Stimulated activated CD4-positive, alpha-beta T cell treated with anti-CD3 and anti-CD28 coated beads, TNF-alpha, amount 100 ng/mL, for 24 hours (primary cell): ENCODE data around the gene TOLLIP.
"Not testable (repeated sequence)": the region's sequence is repeated elsewhere in the genome, so short reads cannot be mapped to it uniquely, and the experiment has no call there.

Experiments
- DNase-seq, 3 experiments: peaks; one replicate each; pipeline ENCODE4 v3.0.0-alpha.2; 2020; ENCODE audit warnings: low read depth in 3 of 3

Gene TOLLIP

DNA sequence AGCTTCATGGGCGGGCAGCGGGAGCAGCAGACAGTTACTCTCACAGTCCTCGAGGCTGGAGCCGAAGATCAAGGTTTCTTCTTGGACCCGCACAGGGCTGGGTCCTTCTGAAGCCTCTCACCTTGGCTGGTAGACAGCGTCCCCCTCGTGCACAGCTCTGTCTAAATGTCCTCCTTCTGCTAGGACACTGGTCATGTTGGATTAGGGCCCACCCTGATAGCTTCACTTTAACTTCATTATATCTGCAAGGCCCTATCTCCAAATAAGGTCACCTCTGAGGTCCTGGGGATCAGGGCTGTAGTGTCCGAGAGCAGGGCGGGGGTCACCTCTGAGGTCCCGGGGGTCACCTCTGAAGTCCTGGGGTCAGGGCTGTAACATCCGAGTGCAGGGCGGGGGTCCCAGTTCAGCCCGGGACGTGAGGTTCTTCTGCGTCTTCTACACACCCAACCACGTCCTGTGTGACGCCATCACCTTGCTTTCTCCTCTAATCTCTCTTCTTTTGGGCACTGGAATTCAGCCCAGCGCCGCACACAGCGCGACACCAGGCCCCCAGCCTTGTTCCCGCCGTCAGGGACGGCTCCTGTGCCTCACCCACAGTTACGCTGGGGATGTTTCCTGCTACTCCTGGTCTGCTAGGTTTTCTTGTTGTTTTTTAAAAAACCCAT, 34.1 kb upstream of the TOLLIP start:
- no peak for DNase-seq

DNA sequence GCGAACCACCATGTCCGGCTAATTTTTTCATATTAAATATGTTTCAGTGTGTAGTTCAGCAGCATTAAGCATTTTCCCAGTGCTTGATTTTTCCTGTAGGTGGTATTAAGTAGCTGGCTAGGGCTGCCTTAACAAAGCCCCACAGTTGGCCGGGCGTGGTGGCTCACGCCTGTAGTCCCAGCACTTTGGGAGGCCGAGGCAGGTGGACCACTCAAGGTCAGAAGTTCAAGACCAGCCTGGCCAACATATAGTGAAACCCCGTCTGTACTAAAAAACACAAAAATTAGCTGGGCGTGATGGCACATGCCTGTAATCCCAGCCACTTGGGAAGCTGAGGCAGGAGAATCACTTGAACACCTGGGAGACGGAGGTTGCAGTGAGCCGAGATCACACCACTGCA, 33.5 kb upstream of the TOLLIP start:
- DNase-seq, result no peak

DNA sequence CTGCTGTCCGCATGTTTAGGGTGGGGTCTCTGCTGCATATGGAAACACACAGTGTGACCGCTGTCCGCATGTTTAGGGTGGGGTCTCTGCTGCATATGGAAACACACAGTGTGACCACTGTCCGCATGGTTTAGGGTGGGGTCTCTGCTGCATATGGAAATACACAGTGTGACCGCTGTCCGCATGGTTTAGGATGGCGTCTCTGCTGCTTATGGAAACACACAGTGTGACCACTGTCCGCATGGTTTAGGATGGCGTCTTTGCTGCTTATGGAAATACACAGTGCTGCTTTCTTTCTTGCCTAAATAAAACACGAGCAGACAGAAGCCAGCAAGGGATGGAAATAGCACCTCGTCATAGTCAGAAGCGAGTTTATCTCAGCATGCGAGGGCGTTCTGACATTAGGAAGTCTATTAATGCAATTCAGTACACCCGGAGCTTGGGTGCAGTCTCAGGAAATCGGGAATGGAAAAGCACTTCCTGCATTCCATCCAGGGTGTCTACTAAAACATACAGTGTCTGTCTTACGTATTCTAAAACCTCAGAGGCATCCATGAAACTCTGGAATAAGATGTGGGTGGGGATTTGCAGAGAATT, 32.6 kb upstream of the TOLLIP start:
- DNase-seq, result no peak

DNA sequence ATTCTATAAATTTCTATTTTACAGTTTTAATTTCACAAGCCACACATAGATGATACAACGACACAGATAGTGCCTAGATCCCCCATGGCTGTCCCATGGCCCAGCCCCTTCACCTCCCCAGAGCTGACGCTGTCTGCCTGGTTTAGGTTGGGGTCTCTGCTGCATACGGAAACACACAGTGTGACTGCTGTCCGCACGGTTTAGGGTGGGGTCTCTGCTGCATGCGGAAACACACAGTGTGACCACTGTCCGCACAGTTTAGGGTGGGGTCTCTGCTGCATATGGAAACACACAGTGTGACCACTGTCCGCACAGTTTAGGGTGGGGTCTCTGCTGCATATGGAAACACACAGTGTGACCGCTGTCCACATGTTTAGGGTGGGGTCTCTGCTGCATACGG, 31.8 kb upstream of the TOLLIP start:
- not testable (repeated sequence) for DNase-seq

DNA sequence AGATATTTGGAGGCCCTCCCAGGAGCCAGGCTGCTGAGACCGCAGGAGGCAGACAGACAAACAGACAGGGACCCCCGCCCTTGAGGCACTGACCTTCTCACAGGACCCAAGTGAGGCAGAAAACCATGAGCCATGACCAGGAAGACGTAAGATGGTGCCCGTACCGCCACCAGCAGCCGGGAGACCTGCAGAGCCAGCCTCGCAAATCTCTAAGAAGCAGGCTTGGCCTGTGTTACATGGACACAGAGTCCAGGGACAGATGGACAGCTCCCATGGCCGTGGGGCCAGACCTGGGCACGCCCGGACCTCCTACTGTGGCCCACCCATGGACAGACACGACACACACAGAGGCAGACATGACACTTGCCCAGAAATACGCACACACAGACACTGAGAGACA, 30.7 kb upstream of the TOLLIP start:
- no peak for DNase-seq

DNA sequence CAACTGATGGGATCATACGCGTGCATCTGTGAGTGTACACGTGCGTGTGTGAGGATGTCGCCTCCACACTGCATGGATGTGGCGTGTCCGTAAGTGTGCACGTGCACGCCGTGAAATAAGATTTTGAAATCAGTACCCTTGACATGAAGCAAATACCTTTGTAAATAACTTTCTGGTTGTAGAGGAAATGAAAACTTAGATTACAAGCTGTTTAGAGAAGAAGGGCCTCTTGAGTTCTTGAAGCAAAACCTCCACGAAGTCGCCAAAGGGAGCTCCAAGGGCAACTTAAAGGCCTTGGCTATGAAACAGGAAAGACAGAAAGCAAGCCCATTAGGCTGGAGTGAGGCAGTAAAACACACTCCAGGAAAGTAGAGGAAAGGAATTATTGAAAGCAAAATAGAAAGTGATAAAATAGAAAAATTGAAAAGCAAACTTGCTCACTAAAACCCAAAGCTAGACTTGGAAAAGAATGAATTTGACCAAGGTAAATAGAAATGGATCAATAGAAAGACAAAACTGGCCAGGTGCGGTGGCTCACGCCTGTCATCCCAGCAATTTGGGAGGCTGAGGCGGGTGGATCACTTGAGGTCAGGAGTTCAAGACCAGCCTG, 29.7 kb upstream of the TOLLIP start:
- DNase-seq, result no peak

DNA sequence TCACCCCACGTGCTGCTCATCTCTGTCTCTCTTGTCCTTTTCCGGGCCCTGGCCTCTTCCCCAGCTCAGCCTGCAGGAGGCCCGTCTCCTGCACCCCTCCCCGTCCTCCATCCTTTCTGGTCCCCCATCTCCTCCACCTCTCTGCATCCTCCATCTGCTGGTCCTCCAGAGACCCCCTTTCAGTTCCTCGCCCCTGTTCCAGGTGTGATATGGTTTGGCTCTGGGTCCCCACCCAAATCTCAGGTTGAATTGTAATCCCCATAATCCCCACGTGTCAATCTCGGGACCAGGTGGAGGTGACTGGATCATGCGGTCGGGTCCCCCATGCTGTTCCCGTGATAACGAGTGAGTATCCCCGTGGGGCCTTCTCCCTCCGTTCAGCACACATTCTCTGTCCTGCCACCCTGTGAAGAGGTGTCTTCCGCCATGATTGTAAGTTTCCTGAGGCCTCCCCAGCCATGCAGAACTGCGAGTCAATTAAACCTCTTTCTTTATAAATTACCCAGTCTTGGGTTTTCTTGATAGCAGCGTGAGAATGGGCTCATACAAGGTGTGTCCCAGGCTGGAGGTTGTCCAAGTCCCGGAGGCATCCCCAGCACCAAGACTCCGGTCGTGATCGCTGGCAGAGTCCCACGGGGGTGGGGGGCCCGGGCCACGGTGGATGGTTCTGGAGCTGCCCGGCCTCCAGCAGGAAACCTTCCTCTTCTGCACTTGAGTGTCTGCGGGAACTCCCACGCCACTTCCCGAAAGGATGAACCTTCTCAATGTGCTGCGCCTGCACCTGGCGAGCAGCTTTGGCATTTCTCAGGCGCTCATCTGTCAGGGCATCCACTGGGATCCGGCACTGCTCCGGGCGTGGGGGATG, 29.0 kb upstream of the TOLLIP start:
- DNase-seq, result no peak

DNA sequence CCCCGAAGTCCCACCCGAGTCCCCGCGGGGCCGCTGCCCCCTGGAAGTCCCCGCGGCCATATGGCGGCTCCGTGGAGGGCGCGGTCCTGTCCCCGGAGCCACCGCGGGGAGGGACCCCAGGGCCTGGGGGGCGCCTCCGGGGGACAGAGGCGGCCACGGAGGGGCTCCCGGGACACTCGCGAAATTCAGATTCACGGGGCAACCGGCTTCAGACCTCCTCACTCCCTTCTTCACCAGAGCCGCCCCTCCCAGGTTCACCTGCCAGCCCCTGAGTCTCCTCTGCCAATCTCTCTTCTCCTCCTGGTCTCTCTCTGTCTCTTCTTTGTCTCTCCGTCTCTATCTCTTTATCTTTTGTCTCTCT, 28.2 kb upstream of the TOLLIP start:
- no peak for DNase-seq

DNA sequence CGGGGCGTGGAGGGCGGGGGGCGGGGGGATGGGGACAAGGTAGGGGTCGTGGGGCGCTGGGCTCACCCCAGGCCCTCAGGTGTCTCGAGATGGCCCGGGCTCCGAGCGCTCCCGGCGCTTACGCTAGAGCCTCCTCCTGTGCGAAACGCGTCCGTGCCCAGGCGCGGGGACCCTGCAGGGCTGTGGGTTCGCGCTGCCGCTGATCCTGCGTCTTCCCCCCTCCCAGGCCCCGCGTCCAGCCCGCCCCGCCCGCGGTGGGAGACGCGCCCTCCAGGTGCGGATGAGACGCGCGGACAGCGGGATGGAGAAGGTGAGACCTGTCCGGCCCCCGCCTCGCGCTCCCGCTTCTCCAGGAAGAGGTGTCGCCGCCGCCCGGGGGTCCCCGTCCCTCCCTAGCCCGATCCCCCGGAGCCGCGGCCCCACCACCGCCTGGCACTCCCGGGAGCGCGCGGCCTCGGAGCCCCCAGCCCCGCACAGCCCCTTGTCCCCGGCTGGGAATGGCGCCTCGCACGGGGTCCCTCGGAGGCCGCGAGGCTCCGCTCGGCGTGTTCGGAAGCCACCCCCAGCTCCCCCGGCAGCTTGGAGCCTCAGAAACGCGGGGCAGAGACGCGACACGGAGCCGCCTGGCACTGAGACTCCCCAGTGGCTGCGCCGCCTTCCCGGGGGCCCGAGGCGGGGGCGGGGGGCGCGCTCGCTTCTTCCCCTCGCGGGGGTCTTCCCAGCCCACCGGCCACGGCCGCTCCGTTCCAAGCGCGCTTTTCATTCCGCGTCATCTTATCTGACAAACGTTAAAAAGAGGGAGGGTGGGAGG, 27.6 kb upstream of the TOLLIP start:
- DNase-seq, result peak in 1 of 3 experiments; percentile 26

DNA sequence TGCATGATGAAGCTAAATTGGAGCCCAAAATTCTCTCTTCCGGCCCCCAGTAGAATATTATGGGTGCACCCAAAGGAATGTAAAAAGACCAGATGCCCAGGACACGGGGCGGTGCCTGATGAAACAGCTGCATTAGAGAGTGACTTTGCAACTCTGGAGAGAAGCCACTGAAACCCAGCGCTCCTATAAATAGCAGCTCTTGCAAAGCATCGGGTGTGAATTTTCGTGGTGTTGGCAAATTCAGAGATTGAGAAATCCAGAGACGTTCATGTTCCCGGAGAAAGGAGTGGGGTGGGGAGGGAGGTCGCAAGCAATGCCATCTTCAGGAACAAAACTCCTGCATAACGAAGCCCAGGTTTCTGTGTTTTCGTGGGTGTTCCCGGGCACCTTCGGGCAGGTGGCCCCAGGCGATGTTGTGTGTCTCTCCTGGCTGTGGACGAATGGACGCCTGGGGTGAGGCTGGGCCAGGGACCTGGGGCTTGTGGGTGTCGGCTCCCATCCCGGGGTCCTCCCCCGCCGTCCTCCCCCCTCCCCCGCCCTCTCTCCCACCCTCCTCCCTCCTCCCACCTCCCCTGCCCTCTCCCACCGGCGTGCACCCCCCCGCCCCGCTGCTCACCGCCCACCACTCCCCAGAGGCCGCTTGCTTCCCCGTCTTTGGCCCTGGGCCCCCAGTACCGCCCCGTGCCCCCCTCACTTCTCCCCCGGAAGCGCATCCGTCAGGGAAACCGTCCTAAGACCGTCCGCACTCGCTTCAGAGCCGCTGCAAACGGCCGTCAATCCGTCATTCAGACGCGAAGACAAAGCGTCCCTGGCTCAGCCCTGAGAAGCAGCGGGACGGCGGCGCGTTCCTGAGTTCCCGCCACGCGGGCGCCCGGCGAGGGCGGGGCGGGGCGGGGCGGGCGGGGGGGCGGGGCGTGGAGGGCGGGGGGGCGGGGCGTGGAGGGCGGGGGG, 26.7 kb upstream of the TOLLIP start:
- peak in 1 of 3 experiments; percentile 41 for DNase-seq

DNA sequence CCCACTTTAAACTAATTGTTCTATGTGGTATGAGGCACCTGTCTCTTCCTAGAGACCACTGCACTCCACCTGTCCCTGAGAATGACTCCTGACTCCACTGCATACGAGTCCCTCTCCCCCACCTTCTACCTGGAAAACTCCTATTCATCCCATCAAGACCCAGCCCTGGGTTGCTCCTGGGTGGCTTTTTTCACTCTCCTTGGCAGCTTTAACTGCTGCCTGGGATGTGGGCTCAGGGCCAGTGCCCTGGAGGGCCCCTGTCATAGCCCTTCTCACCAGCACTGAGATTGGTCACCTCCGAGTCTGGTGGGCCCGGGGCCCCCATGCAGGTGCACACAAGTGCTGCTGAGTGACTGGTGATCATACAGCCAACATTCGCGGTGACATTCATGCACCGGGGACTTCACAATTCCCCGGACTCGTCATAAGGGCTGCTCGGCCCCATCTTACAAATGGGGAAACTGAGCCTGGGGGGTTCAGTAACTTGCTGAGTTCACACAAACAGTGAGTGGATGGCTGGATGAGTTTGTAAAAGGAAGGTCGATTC, 25.9 kb upstream of the TOLLIP start:
- no peak for DNase-seq

DNA sequence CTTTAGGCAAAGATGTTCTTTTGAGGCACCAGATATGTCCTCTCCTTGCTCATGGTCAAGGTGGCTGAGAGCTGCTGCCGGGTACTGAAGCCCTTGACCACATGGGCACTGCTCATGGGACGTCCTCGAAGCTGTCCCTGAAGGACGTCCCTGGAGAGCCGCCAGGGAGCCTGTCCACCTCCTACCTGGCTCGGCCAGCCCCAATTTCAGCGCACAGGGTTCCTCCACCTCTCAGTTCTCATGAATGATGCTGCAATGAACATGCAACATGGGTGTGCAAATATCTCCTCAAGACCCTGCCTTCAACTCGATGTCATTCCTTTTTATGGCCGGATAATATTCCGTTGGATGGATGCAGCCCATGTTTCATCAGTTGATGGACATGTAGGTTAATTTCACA, 24.4 kb upstream of the TOLLIP start:
- DNase-seq, result no peak

DNA sequence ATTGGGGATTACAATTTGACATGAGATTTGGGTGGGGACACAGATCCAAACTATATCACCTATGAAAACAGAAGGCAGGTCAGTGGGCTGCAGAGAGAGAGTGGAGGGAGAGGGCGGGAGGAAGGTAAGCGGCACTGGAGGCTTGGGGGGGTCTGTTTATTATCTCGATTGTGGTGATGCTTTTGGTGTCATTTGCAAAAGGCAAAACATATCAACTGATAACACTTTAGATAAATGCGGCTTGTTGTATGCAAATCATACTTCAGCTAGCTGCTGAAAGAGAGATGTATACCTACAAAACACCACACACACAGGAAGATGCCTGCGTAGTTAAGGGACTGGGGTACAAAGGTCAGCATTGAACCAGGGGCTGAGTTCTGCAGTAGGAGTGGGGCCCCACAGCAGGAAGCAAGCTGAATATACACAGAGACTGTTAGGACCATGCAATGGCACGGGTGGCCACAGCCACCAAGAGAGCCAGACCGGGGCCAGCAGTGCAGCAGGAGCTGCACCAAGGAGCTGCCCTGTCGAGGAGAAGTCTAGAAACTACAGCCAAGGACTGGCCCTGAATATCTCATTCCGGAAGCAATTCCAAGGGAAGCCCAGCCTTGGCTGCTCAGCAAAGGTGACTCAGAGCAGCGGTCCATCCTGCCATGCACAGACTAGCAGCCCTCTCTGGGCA, 23.8 kb upstream of the TOLLIP start:
- no peak for DNase-seq

DNA sequence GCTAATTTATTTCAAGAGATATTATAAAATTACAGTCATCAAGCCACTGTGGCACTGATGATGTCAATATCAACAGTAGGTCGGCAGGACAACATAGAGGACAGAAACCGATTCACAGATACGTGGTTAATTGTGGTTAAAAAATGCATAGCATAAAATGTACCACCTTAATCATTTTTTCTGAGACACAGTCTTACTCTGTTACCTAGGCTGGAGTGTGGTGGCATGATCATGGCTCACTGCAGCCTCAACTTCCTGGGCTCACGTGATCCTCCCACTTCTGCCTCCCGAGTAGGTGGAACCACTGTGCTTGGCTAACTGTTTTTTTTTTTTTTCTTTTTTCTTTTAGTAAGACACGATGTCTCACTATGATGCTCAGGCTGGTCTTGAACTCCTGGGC, 21.0 kb upstream of the TOLLIP start:
- DNase-seq, result no peak

DNA sequence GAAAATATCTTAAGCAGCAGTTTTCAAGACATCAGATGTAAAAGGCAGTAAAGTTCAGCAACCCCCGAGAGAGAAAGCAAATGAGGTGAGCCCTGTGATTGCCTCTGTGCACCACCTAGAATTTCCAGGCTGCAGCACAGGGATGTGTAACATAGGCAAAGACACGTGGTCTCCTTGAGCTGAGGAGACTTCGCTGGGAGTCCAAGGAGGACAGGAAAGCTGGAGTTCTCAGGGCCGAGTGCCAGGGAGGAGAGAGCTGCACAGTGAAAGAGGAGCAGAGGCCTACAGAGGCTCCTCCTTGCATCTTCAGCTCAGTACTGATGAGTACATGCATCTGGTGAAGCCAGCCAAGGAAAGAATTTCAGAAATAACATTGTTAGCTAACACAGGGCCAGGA, 17.6 kb upstream of the TOLLIP start:
- no peak for DNase-seq

DNA sequence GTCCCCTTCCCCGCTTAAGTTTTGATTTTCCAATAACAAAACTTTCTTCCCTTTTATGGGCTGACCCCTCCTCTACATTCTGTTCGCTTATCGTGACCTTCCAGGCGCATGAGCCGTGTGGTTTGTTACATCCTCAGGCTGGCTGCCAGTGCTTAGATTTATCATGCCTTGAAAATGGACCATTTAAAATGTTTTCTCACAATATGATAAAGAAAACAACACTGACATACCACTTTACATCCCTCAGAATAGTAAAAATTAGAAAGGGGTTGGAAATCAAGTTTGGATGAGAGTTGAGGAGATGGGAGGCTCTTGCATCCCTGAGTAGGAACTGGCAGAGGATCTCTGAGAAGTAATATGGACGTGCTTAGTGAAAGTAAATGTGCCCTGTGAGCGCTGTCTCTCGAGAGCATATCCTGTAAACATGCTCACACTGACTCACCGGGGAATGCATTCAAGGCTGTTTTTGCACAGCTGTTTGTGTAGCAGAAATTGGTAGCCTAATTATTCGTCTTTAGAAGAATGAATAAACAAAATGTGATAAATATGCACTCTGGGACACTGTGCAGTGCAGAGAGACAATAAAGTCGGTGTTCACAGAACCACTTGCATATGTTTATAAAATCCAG, 17.1 kb upstream of the TOLLIP start:
- DNase-seq, result no peak

DNA sequence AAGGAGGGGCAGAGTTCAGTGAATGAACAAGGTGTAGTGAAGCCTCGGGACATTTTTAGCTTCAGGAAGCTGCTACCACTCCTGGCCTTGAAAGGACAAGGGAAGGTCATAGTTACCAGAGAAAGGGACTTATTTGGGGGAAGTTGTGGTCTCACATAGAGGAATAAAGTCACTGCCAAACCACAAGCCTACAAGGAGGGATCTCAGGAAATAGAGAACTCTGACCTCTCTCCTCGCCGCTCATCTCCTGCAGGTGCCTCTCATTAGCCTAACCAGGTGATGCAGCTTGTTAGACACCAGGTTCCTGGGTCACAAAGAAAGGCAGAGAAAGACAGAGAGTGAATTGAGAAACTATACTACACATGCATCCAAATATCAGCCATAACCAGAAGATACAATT, 14.3 kb upstream of the TOLLIP start:
- DNase-seq, result no peak

DNA sequence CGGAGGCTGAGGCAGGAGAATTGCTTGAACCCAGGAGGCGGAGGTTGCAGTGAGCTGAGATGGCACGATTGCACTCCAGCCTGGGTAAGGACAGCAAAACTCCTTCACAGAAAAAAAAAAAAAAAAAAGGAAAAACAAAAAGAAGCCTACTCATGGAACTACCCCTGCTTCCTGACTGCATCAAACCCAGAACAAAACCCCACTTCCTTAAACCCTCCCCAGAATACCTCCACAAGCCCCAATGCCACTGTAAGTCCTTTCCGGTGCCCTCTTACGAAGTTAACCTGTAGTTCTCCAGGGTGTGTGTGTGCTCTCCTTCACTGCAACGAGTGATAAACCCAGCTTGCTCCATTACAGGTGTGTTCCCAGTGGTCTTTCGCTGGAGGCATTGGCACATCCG, 8.6 kb upstream of the TOLLIP start:
- DNase-seq, result no peak

DNA sequence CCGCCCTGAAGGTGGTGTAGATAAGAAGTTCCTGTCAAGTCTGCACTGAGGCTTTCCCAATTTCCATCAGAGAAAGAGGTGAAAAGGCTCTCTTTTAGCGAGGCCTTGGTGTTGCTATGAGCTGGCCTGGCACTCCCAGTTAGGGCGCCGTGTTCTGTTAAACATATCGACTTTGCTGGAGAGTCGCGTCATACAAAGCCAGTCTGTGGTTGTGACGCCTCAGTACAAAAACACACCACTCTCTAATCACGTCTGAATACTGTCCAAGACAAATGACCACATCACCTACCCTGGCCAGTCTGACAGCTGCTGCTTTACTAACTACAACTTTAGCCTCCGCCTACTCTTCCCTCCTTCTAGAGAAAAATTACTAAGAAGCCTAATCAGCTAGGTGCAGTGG, 8.0 kb upstream of the TOLLIP start:
- no peak for DNase-seq
